K562 (cell line): ENCODE measurements around the gene PEDS1. TPM values are rescaled to one million over a fixed set of nuclear protein-coding genes. Genes with fewer than 3 reads are reported as not detected.
A peak's percentile ranks its signal among the peaks of the same experiment; 100 is the strongest.

ENCODE experiments used
- ATAC-seq: fragments of 200-7000 bp; cut with Tn5 transposase; 3 replicates; pipeline ENCODE4 v1.9.1; 2020; ENCODE audit warnings: moderate library complexity
- BruUV-seq: library from RNA; stranded (reverse); fragments of 400-500 nt; replicated peaks from 2 replicates; lab custom pipeline; 2021; lab: Mats Ljungman, UMichigan
- CTCF ChIA-PET: fragments of 300-600 bp; formaldehyde crosslinking; extraction: SDS; loops from one replicate; lab custom pipeline; 2021; ENCODE audit warnings: low intra/inter-chr PET ratio; lab: Yijun Ruan, JAX
- POLR2A ChIA-PET: fragments of 300-600, 350-650 bp; sonication (Branson Sonifier 250); formaldehyde crosslinking; extraction: SDS; loops from one replicate; lab custom pipeline; 2021; ENCODE audit warnings: antibody characterized with exemption, inconsistent platforms; lab: Yijun Ruan, JAX
- DNase-seq, 4 experiments: peaks; one replicate each; pipeline versions ENCODE4 v3.0.0 to v3.0.0-alpha.2; 2011 to 2018; ENCODE audit warnings: low spot score in 3 of 4, mixed read lengths in 3 of 4; ENCODE audit errors: extremely low read depth in 1 of 4
- FAIRE-seq: peaks from 2 replicates; lab custom pipeline; 2011; peaks lifted over from hg19 to GRCh38; lab: Jason Lieb, UNC
- H2AFZ ChIP-seq: 2 replicates; pipeline ENCODE4 v1.6.0; 2011; ENCODE audit warnings: low read depth, low read length, control low read depth, inconsistent platforms
- H3K27ac ChIP-seq: fragments of 200-600 bp; 3 replicates; pipeline ENCODE4 v1.8.0; 2011; ENCODE audit warnings: low read depth, mild to moderate bottlenecking, control low read depth, inconsistent platforms, low read length, moderate library complexity, mixed read lengths; ENCODE audit errors: extremely low read depth
- H3K27me3 ChIP-seq, 2 experiments: fragments of 300-600 bp in 1 of 2; 2 replicates in 1 of 2; 3 replicates in 1 of 2; pipeline versions ENCODE4 v1.6.0 to v1.8.0; 2011; ENCODE audit warnings: inconsistent platforms in 2 of 2, low read length in 2 of 2, mild to moderate bottlenecking in 1 of 2, mixed read lengths in 1 of 2, moderate library complexity in 1 of 2; ENCODE audit not compliant: control insufficient read depth in 2 of 2, insufficient read depth in 2 of 2
- H3K36me3 ChIP-seq: fragments of 300-600 bp; 3 replicates; pipeline ENCODE4 v1.8.0; 2011; ENCODE audit warnings: mild to moderate bottlenecking, low read length, inconsistent platforms; ENCODE audit not compliant: control insufficient read depth, insufficient read depth
- H3K4me1 ChIP-seq, 2 experiments: fragments of 200-600 bp in 1 of 2; replicated peaks in 1 of 2; 2 replicates in 1 of 2; 3 replicates in 1 of 2; pipeline versions ENCODE4 v1.5.1 to v1.8.0; 2011; ENCODE audit warnings: inconsistent platforms in 2 of 2, low read length in 2 of 2, mild to moderate bottlenecking in 1 of 2, mixed read lengths in 1 of 2, moderate library complexity in 1 of 2; ENCODE audit not compliant: control insufficient read depth in 2 of 2, insufficient read depth in 2 of 2
- H3K4me2 ChIP-seq: 2 replicates; pipeline ENCODE4 v1.6.1; 2011; ENCODE audit warnings: low read length, control low read depth, inconsistent platforms, mixed read lengths; ENCODE audit not compliant: insufficient read depth
- H3K4me3 ChIP-seq: fragments of 200-600 bp; sonication (generic), shearing (Covaris generic); 2 replicates; pipeline ENCODE4 v1.5.1; 2016; ENCODE audit warnings: control low read depth, inconsistent platforms
- H3K79me2 ChIP-seq: fragments of 200-600 bp; 3 replicates; pipeline ENCODE4 v1.8.0; 2011; ENCODE audit warnings: low read length, inconsistent platforms; ENCODE audit not compliant: control insufficient read depth, insufficient read depth
- H3K9ac ChIP-seq, 2 experiments: 2 replicates each; pipeline versions ENCODE4 v1.6.0 to v1.6.1; 2011; ENCODE audit warnings: low read depth in 2 of 2, low read length in 2 of 2, control low read depth in 1 of 2, inconsistent platforms in 1 of 2, mild to moderate bottlenecking in 1 of 2, mixed read lengths in 1 of 2; ENCODE audit not compliant: insufficient read depth in 1 of 2
- H3K9me1 ChIP-seq: one replicate; pipeline ENCODE4 v1.6.0; 2011; ENCODE audit warnings: inconsistent platforms, mild to moderate bottlenecking, low read length, moderate library complexity; ENCODE audit not compliant: control insufficient read depth, insufficient read depth
- H3K9me3 ChIP-seq: replicated peaks from 2 replicates; pipeline ENCODE4 v1.5.1; 2011; ENCODE audit warnings: low read depth, low read length, inconsistent platforms; ENCODE audit not compliant: control insufficient read depth, insufficient read depth
- H4K20me1 ChIP-seq: replicated peaks from 2 replicates; pipeline ENCODE4 v1.6.1; 2011; ENCODE audit warnings: low read length, inconsistent platforms, mixed read lengths; ENCODE audit not compliant: control insufficient read depth, insufficient read depth
- EWSR1 ChIP-seq: fragments of 450-650 bp; IDR thresholded peaks from 2 replicates; pipeline ENCODE4 v1.6.1; 2018; ENCODE audit warnings: borderline replicate concordance, mild to moderate bottlenecking, low read depth, moderate library complexity; ENCODE audit not compliant: partially characterized antibody
- NCOA1 ChIP-seq: fragments of 450-650 bp; IDR thresholded peaks from 2 replicates; pipeline ENCODE4 v1.6.1; 2016; ENCODE audit warnings: low read depth
- POLR2B ChIP-seq: fragments of 450-650 bp; IDR thresholded peaks from 2 replicates; pipeline ENCODE4 v1.6.1; 2018; ENCODE audit warnings: low read depth; ENCODE audit not compliant: partially characterized antibody
- STAG1 ChIP-seq: sonication (generic); formaldehyde crosslinking; IDR thresholded peaks from 2 replicates; pipeline ENCODE4 v1.5.0; 2020; ENCODE audit warnings: missing genetic modification reagents, borderline replicate concordance
- TCFL5 ChIP-seq: fragments of 250-450 bp; sonication (Bioruptor Pico); conservative IDR thresholded peaks from 2 replicates; pipeline ENCODE4 v1.6.1; 2021; ENCODE audit warnings: mild to moderate bottlenecking, moderate library complexity, matching md5 sums
- ZNF121 ChIP-seq: sonication (generic); formaldehyde crosslinking; conservative IDR thresholded peaks from 2 replicates; pipeline ENCODE4 v1.8.0; 2022; ENCODE audit warnings: missing genetic modification reagents
- ZNF408 ChIP-seq: fragments of 250-450 bp; sonication (Bioruptor Pico); IDR thresholded peaks from 2 replicates; pipeline ENCODE4 v1.4.0; 2020; ENCODE audit warnings: low read depth, mild to moderate bottlenecking, moderate library complexity
- whole genome bisulfite sequencing: fragments of 100-300 bp; shearing (Covaris generic); methylation state at CpG from one replicate; pipeline ENCODE4 v1.1.6; 2016; ENCODE audit warnings: low coverage, mixed read lengths; ENCODE audit not compliant: insufficient coverage; ENCODE audit errors: missing lambda C conversion rate; 5-methylcytosine and 5-hydroxymethylcytosine counted together
- in situ Hi-C: fragments of 300-500 bp; cut with MboI; formaldehyde crosslinking; loops from 4 replicates; pipeline ENCODE4 v1.15.0; 2018; ENCODE audit warnings: inconsistent platforms, mixed read lengths
- intact Hi-C: fragments of 100-400 bp; cut with micrococcal nuclease; formaldehyde crosslinking; loops from 2 replicates; pipeline ENCODE4 v1.14.2; 2022
- polyA plus RNA-seq, 8 experiments: library from polyadenylated mRNA; depleted of rRNA in 4 of 8; stranded (reverse) in 5 of 8; unstranded in 3 of 8; fragments of >200 nt; fragmentation: Nextera tagmentation in 2 of 8; fragmentation: Illumina TruSeq in 1 of 8; extraction: Ambion mirVana in 2 of 8; extraction: Trizol in 1 of 8; gene quantifications; 2 replicates each; pipeline versions ENCODE4 v1.2.1 to v1.2.3, GENCODE V29; 2011 to 2014; ENCODE audit warnings: inconsistent platforms in 1 of 8, missing spikeins in 1 of 8
- total RNA-seq, 7 experiments: library from RNA; depleted of rRNA in 6 of 7; stranded (reverse); fragments of >200 nt in 6 of 7; fragmentation: Illumina TruSeq in 2 of 7; extraction: Trizol in 2 of 7; gene quantifications; 2 replicates each; pipeline versions ENCODE4 v1.2.1 to v1.2.3, GENCODE V29; 2011 to 2021; ENCODE audit warnings: low replicate concordance in 1 of 7

Gene PEDS1
- total and polyA plus RNA-seq, 9 of the 15 experiments (the other 6 are each of a cell fraction or from before 2014, with no cell fraction given), result 2.9 to 38.5 (median 24.2) TPM

GRCh38 chr20:50123418-50123817 is 30.1 kb downstream of the PEDS1 start:
- H2AFZ ChIP-seq, result no peak overlapping the region
- ChIA-PET POLR2A (interaction anchor here (0.7 to 3.9 kb wide), 4 partner anchors 9 to 29 kb away, joined by 4 to 24 read pairs (median 6); partner anchors contain the start of gene UBE2V1), CTCF (no interaction called here)
- no peaks in the 10 kb centered on the region for H3K27me3 ChIP-seq
- no peaks in the 10 kb centered on the region for H4K20me1 ChIP-seq
- H3K4me2 ChIP-seq, result no peak overlapping the region
- H3K9ac ChIP-seq, result no peak overlapping the region
- BruUV-seq, result no TSS peak
- no peak for FAIRE-seq
- no peak overlapping the region for H3K27ac ChIP-seq
- H3K9me3 ChIP-seq, result no peaks in the 10 kb centered on the region
- in situ Hi-C loops (no loop called here), intact Hi-C loops (no loop called here)
- peaks cover 0 to 10% of the 10 kb centered on the region in 2 experiments; a peak in 3 of 5 replicates for H3K4me1 ChIP-seq
- H3K36me3 ChIP-seq, result peaks cover 49% of the 10 kb centered on the region
- H3K79me2 ChIP-seq, result no peaks in the 10 kb centered on the region
- H3K9me1 ChIP-seq, result peaks cover 3% of the 10 kb centered on the region
- DNase-seq, result no peak
- ATAC-seq, result no peak
- no peak overlapping the region for H3K4me3 ChIP-seq
- TF ChIP-seq TCFL5 (CRISPR knock-in tag) (no peak), POLR2B (peak; percentile 40), NCOA1 (no peak), STAG1 (CRISPR knock-in tag) (no peak), EWSR1 (peak; percentile 48)
- TF ChIP-seq, all 486 proteins: peak for 2
- WGBS, result 97% methylated on average over 6 of the region's 7 CpGs

GRCh38 chr20:50122763-50123162 is 30.8 kb downstream of the PEDS1 start:
- no peak overlapping the region for H2AFZ ChIP-seq
- peaks cover 2% of the 10 kb centered on the region for H3K9me1 ChIP-seq
- no TSS peak for BruUV-seq
- WGBS, result 77% methylated on average over 4 of the region's 4 CpGs
- no peaks in the 10 kb centered on the region for H4K20me1 ChIP-seq
- ChIA-PET POLR2A (interaction anchor here (1.2 to 3.9 kb wide), 3 partner anchors 10 to 30 kb away, joined by 4 to 24 read pairs (median 7); partner anchors contain the start of gene UBE2V1), CTCF (no interaction called here)
- TF ChIP-seq ZNF408 (CRISPR knock-in tag), result no peak
- TF ChIP-seq ZNF121 (CRISPR knock-in tag), result peak; percentile 77
- intact Hi-C loops (no loop called here), in situ Hi-C loops (no loop called here)
- H3K9me3 ChIP-seq, result no peaks in the 10 kb centered on the region
- no peak overlapping the region for H3K4me2 ChIP-seq
- no peaks in the 10 kb centered on the region for H3K27me3 ChIP-seq
- DNase-seq (no peak), ATAC-seq (no peak), FAIRE-seq (no peak)
- H3K9ac ChIP-seq, result no peak overlapping the region
- no peak overlapping the region for H3K27ac ChIP-seq
- H3K79me2 ChIP-seq, result no peaks in the 10 kb centered on the region
- H3K4me1 ChIP-seq, result peaks cover 0 to 5% of the 10 kb centered on the region in 2 experiments; a peak in 3 of 5 replicates
- no peak overlapping the region for H3K4me3 ChIP-seq
- peaks cover 43% of the 10 kb centered on the region for H3K36me3 ChIP-seq
